ENCODE data around the gene BBS2.
A peak's percentile ranks its signal among the peaks of the same experiment; 100 is the strongest.
"Not testable (repeated sequence)": the region's sequence is repeated elsewhere in the genome, so short reads cannot be mapped to it uniquely, and the experiment has no call there.

The BBS2 gene

GRCh38 chr16:56520251-56520577 lies 390 bp upstream of the BBS2 start:
- no peak for DNase-seq

DNA sequence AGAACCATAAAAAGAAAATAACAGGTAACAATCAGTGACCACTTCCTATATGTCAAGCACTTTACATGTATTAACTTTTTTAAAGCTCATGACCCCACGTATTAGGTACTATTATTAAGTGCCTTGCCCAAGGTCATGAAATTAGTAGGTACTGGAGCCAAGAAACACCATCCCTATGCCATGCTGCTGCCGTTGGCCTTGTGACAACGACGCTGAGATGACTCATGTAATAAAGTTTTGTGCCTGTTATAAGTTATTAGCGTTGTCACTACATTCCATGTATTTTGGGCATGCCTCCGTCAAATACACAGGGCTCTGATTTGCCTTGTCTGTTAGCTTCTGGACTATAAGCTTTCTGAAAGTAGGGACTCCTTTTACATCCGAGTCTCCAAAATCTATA lies 1.4 kb downstream of the BBS2 start:
- DNase-seq = no peak

GRCh38 chr16:56517206-56517605 lies 2.6 kb downstream of the BBS2 start:
- DNase-seq = no peak

- DNase-seq = no peak
Measured at GRCh38 chr16:56515665-56516064, 4.2 kb downstream of the BBS2 start.

GRCh38 chr16:56514845-56515244 lies 5.0 kb downstream of the BBS2 start:
- no peak for DNase-seq

GRCh38 chr16:56513972-56514371 lies 5.9 kb downstream of the BBS2 start:
- peak; percentile 66 for DNase-seq

DNA sequence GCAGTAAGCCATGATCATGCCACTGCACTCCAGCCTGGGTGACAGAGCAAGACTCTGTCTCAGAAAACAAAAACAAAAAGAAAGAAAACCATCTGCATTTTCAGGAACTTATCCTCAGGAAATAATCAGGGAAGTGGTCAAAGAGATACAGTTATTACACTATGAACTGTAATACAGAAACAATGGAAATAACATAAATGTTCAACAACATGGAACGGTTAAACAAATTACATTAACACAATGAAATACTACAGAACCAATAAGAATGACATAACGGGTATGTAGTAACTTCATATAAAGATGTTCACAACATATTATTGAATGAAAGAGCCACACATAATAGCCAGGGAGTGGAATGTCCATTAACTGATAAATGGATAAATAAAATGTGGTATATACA lies 6.7 kb downstream of the BBS2 start:
- DNase-seq = no peak

DNA sequence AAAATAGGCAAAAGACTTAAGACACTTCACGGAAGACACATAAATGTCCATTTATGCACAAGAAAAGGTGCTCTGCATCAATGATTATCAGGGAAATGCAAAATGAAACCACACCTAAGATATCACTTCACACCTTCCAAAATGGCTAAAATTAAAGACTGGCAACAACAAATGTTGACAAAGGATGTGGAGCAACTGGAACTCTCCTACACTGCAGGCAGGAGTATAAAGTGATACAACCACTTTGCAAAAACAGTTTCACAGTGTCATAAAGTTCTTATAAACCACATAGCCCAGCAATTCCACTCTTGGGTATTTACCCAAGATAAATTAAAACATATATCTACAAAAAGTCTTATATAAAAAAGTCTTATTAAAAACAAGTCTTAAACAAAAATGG lies 7.8 kb downstream of the BBS2 start:
- DNase-seq = no peak

- DNase-seq = peak; percentile 36
Measured at GRCh38 chr16:56510544-56510943, 9.3 kb downstream of the BBS2 start.

DNA sequence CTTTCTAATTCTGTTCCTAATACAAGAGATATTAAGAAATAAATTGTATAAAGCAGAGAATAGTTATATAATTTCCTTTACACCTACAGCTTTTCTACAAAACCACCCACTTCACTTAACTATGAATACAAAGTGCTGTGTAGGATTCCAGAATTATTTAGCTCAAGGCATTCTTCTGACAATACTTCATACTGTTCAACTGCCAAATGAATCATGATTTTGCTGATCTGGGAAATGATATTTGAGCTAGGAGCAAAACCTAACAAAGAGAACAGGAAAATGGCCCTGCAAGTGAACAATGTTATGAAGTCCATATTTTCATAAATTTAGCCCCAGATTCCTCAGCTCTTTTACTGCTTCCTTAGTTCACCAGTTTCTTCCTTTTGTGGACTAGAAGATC lies 12.9 kb downstream of the BBS2 start:
- peak; percentile 73 for DNase-seq

DNA sequence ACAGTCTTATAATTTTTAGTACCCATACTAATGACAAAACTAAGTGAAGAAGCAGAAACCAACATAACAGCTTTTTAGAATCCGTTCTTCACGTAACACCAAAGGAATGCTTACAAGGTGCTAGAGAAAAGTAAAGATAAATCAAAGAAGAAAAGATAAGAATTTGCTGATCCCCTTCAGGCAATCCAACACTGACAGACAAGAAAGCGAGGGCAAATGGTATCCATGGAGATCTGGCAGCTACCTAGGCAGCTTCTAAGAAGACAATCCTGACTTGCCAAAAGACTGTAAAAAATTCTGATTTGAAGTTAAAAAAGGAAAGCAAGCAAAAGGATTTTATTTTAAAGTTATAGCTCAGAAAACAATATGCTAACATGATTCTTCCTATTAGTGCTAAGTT lies 14.6 kb downstream of the BBS2 start:
- DNase-seq = no peak

DNA sequence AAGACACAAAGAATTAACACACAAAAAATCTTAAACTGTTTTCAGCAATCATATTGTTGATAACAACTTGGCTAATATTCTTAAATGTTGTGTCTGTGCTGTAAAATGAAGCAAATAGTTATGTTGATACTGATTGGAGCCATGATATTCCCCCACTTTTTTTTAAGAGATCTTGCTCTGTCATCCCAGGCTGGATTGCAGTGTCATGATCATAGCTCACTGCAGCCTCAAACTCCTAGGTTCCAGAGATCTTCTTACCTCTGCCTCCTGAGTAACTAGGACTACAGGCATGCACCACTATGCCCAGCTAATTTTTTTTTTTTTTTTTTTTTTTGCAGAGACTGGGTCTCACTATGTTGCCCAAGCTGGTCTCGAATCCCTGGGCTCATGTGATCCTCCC lies 26.0 kb downstream of the BBS2 start:
- no peak for DNase-seq

DNA sequence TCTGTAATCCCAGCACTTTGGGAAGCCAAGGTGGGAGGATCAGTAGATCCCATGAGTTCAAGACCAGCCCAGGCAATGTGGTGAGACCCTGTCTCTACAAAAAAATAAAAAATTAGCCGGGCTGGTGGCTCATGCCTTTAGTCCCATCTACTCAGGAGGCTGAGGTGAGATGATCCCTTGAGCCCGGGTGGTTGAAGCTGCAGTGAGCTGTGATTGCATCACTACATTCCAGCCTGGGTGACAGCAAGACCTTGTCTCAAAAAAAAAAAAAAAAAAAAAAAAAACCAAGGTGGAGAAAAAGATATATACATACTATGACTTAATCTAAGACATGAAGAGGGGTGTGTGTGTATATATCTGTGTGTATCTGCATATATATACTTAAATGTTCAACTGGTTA lies 26.7 kb downstream of the BBS2 start:
- DNase-seq = peak; percentile 12

DNA sequence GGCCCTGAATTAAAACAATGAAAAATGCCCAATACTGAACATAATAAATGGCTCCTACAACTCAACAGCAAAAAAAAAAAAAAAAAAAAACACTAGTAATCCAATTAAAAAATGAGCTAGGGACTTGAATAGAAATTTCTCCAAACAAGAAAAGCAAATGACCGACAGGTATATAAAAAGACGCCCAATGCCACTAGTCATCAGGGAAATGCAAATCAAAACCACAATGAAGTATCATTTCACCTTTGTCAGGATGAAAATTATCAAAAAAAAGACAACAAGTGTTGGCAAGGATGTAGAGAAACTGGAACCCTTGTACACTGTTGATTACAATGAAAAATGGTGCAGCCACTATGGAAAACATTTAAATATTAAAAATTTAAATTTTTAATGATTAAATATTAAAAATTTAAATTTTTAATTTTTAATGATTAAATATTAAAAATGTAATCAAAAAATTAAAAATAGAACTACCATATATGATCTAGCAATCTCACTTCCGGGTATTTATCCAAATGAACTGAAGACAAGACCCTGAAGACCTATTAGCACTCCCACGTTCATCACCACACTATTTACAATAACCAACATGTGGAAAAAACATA lies 28.1 kb downstream of the BBS2 start:
- DNase-seq = no peak

- DNase-seq = not testable (repeated sequence)
Measured at GRCh38 chr16:56488868-56489267, 31.0 kb downstream of the BBS2 start.

- no peak for DNase-seq
Measured at GRCh38 chr16:56488035-56488434, 31.8 kb downstream of the BBS2 start.

DNA sequence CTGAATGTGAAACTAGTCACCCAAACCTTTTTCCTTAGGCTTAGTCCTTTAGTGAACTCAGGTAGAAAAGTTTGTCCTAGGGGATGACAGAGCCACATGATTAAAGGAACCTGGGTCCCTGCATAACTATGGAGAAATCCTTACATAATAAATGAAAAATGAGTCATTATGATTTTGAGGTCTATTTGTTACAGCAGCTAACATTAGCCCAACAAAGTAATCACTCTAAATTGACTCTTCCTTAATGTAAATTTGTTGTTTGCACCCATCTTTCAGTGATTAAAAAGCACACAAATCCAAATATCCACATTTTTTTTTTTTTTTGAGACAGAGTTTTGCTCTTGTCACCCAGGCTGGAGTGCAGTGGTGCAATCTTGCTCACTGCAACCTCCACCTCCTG lies 36.4 kb downstream of the BBS2 start:
- DNase-seq = no peak

- no peak for DNase-seq
Measured at GRCh38 chr16:56482683-56483236, 37.1 kb downstream of the BBS2 start.

- DNase-seq = peak; percentile 12
Measured at GRCh38 chr16:56481468-56482122, 38.2 kb downstream of the BBS2 start.

DNA sequence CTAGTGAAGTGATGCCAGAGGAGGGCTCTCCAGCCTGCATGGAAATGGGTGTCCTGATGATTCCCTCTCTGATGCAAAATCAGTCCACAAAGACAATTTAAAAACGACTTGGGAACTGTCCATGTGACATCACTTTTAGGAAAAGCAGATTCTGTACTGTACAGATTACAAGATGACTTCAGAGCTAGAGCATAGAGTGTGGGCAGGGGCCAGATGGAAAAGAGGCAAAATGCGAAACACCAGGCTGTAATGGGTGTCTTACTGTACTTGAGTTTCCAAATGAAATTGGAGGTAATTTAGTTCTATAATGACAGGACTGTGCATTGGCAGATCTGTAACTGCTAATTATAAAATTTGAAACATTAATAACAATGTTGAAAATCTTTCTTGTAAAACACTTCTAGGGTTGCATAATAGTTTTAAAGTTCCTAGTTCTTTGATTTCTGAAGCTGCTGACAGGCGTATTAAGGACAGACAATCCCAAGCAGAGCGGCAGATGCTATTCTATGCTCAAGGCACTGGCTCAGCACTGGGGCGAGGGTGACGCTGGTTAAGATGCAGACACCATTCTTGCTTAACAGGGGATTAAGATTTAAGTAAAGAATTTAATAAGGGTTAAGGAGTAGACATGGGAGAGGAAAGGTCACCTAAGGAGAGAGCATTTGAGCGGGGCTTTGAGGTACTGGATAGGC lies 38.9 kb downstream of the BBS2 start:
- no peak for DNase-seq

DNA sequence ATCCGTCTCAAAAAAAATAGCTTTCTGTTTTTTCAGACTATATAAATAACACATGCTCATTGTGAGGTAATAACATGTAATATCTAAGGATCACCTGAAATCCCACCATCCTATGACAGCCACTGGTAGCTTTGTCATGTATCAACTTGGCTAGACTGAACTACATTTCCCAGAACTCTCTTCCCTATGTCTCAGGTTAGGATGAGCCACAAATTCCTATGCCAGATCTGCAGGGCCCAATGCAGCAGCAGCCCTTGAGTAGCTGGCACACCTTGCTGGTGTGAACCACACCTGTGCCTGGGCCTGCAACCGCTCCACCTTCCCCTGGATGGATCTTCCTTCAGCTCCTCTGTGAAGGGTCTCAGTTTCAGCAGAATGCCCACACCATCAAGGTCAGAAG lies 40.4 kb downstream of the BBS2 start:
- no peak for DNase-seq

DNA sequence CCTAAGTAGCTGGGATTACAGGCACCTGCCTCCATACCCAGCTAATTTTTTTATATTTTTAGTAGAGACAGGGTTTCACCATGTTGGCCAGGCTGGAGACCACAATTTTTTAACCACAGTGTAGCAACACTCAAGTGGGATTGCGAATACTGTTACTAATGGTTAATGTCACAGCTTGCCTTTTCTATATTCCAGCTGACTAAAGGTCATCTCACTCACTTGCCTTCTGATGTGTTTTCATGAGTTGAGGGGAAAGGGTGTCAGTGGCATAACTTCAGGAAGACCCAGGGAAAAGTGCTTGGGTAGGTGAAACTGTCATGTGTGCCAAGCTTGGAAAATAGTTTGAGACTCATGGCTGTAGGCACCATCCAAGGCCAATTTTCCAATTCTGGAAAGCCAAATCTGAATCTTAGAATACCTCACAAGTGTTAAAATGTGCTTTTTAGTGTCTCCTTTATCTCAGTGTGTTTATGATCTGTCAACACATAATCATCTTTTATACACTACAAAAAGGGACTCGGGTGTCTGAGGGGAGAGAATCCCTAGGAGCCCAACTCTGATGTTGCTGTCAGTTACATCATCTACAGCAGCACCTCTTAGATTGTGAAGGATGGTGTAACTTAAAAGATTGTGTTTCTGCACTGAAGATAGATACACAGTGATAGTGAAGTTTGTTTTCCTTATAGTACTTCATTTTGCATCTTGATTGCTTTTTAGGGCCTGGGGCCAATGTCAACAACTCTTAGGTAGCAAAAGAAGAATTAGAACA lies 41.4 kb downstream of the BBS2 start:
- peak; percentile 66 for DNase-seq

- DNase-seq = peak; percentile 91
Measured at GRCh38 chr16:56477096-56477878, 42.5 kb downstream of the BBS2 start.

All from fibroblast of upper back skin (primary cell).